Upper lobe of right lung (tissue), 1 donor: Measurements from ENCODE around the gene EVC2. TPM values are rescaled to one million over a fixed set of nuclear protein-coding genes. Genes with fewer than 3 reads are reported as not detected.

Experiments
- ATAC-seq: fragments of 200-7000 bp; cut with Tn5 transposase; one replicate; pipeline ENCODE4 v1.9.1; 2020; ENCODE audit warnings: mild to moderate bottlenecking, moderate library complexity
- DNase-seq: peaks from one replicate; pipeline ENCODE4 v3.0.0-alpha.2; 2020
- H3K27ac ChIP-seq: fragments of 200-600 bp; one replicate; pipeline ENCODE4 v1.8.0; 2022
- H3K27me3 ChIP-seq: fragments of 200-600 bp; one replicate; pipeline ENCODE4 v1.8.0; 2022; ENCODE audit warnings: mild to moderate bottlenecking
- H3K36me3 ChIP-seq: fragments of 200-600 bp; one replicate; pipeline ENCODE4 v1.8.0; 2022
- H3K4me1 ChIP-seq: fragments of 200-600 bp; one replicate; pipeline ENCODE4 v1.8.0; 2022
- H3K4me3 ChIP-seq: fragments of 200-600 bp; one replicate; pipeline ENCODE4 v1.8.0; 2022; ENCODE audit warnings: mild to moderate bottlenecking
- H3K9me3 ChIP-seq: fragments of 200-600 bp; one replicate; pipeline ENCODE4 v1.8.0; 2022
- CTCF ChIP-seq: fragments of 200-600 bp; IDR thresholded peaks from one replicate; pipeline ENCODE4 v1.8.0; 2022; ENCODE audit warnings: antibody characterized with exemption
- intact Hi-C: fragments of 100-400 bp; cut with DNase I; formaldehyde crosslinking; loops from one replicate; pipeline ENCODE4 v1.11.0; 2022
- total RNA-seq: library from RNA; stranded (reverse); fragmentation: NEBNext Ultra II Directional; extraction: Animal tissue kit (Norgen Biotek cat#: 25700); gene quantifications from one replicate; pipeline ENCODE4 v1.2.1, GENCODE V29; 2021
- donor health status: DM: no; HTN: yes; CAD: no; lungs with severe emphysema.

The EVC2 gene
- total RNA-seq, 1 donor from 2014 or later, result 6.3 TPM

GRCh38 chr4:5561286-5561685 lies 147.1 kb downstream of the EVC2 start:
- Histone ChIP-seq H3K9me3 (no peaks in the 10 kb centered on the region), H3K27ac (no peak overlapping the region), H3K27me3 (no peaks in the 10 kb centered on the region), H3K36me3 (peaks cover 22% of the 10 kb centered on the region), H3K4me3 (no peak overlapping the region), H3K4me1 (no peaks in the 10 kb centered on the region)
- TF ChIP-seq CTCF, result no peak
- DNase-seq, result no peak
- intact Hi-C loops, result no loop called here
- ATAC-seq, result no peak

- ATAC-seq, result no peak
- Histone ChIP-seq H3K36me3 (peaks cover 10% of the 10 kb centered on the region), H3K4me1 (no peaks in the 10 kb centered on the region), H3K9me3 (no peaks in the 10 kb centered on the region), H3K27me3 (no peaks in the 10 kb centered on the region), H3K27ac (no peak overlapping the region), H3K4me3 (no peak overlapping the region)
- intact Hi-C loops, result no loop called here
- TF ChIP-seq CTCF, result no peak
- DNase-seq, result no peak
Observed at GRCh38 chr4:5558502-5558901, 149.9 kb downstream of the EVC2 start.

GRCh38 chr4:5554376-5554775 lies 154.0 kb downstream of the EVC2 start:
- Histone ChIP-seq H3K27me3 (no peaks in the 10 kb centered on the region), H3K4me1 (no peaks in the 10 kb centered on the region), H3K27ac (no peak overlapping the region), H3K9me3 (peaks cover 2% of the 10 kb centered on the region), H3K4me3 (no peak overlapping the region), H3K36me3 (no peaks in the 10 kb centered on the region)
- ATAC-seq (no peak), DNase-seq (no peak)
- intact Hi-C loops, result no loop called here
- no peak for TF ChIP-seq CTCF

- no peak overlapping the region for H3K27ac ChIP-seq
- intact Hi-C loops, result no loop called here
- no peaks in the 10 kb centered on the region for H3K36me3 ChIP-seq
- H3K4me1 ChIP-seq, result no peaks in the 10 kb centered on the region
- DNase-seq (no peak), ATAC-seq (no peak)
- no peaks in the 10 kb centered on the region for H3K27me3 ChIP-seq
- peaks cover 5% of the 10 kb centered on the region for H3K9me3 ChIP-seq
- H3K4me3 ChIP-seq, result no peak overlapping the region
- no peak for TF ChIP-seq CTCF
Observed at GRCh38 chr4:5553801-5554200, 154.6 kb downstream of the EVC2 start.

- peaks cover 5% of the 10 kb centered on the region for H3K9me3 ChIP-seq
- TF ChIP-seq CTCF, result no peak
- DNase-seq (no peak), ATAC-seq (no peak)
- H3K36me3 ChIP-seq, result no peaks in the 10 kb centered on the region
- H3K27me3 ChIP-seq, result no peaks in the 10 kb centered on the region
- no peak overlapping the region for H3K27ac ChIP-seq
- intact Hi-C loops, result no loop called here
- H3K4me1 ChIP-seq, result no peaks in the 10 kb centered on the region
- H3K4me3 ChIP-seq, result no peak overlapping the region
Observed at GRCh38 chr4:5552451-5552850, 155.9 kb downstream of the EVC2 start.

GRCh38 chr4:5547651-5548249 lies 160.6 kb downstream of the EVC2 start:
- H3K36me3 ChIP-seq, result no peaks in the 10 kb centered on the region
- no peak overlapping the region for H3K4me3 ChIP-seq
- no peaks in the 10 kb centered on the region for H3K27me3 ChIP-seq
- no peaks in the 10 kb centered on the region for H3K4me1 ChIP-seq
- DNase-seq (no peak), ATAC-seq (no peak)
- intact Hi-C loops, result no loop called here
- H3K9me3 ChIP-seq, result peaks cover 5% of the 10 kb centered on the region
- no peak overlapping the region for H3K27ac ChIP-seq
- no peak for TF ChIP-seq CTCF
